Breast epithelium (tissue), 4 donors: ENCODE data around the gene AGBL1. TPM values are rescaled to one million over a fixed set of nuclear protein-coding genes. Genes with fewer than 3 reads are reported as not detected.

Experiments used
- DNase-seq, 2 donors: peaks; one replicate each; pipeline ENCODE4 v3.0.0-alpha.2; 2019; ENCODE audit warnings: low spot score in 2 of 2
- H3K27ac ChIP-seq, 2 donors: fragments of 200-600 bp; sonication (generic) in 1 of 2; one replicate each; pipeline ENCODE4 v1.5.1; 2016 to 2019; ENCODE audit warnings: mild to moderate bottlenecking in 1 of 2
- H3K27me3 ChIP-seq, 2 donors: fragments of 200-600 bp; sonication (generic) in 1 of 2; one replicate each; pipeline versions ENCODE4 v1.5.1 to v1.6.0; 2017 to 2019; ENCODE audit warnings: control low read depth in 1 of 2, mild to moderate bottlenecking in 1 of 2
- H3K36me3 ChIP-seq: fragments of 200-600 bp; one replicate; pipeline ENCODE4 v1.5.1; 2019
- H3K4me1 ChIP-seq, 2 donors: fragments of 200-600 bp; sonication (generic); one replicate each; pipeline ENCODE4 v1.5.1; 2016 to 2019; ENCODE audit warnings: control low read depth in 1 of 2
- H3K4me3 ChIP-seq, 3 donors: fragments of 200-600 bp; sonication (generic); 1 replicate in 2 of 3; 2 replicates in 1 of 3; pipeline ENCODE4 v1.5.1; 2016 to 2019; ENCODE audit warnings: mild to moderate bottlenecking in 3 of 3, moderate library complexity in 2 of 3
- H3K9me3 ChIP-seq, 2 donors: fragments of 200-600 bp; sonication (generic) in 1 of 2; one replicate each; pipeline ENCODE4 v1.5.1; 2016 to 2019; ENCODE audit warnings: control low read depth in 1 of 2
- POLR2A ChIP-seq: fragments of 450-650 bp; IDR thresholded peaks from one replicate; pipeline ENCODE4 v1.6.1; 2016; ENCODE audit warnings: antibody characterized with exemption, mild to moderate bottlenecking, moderate library complexity
- POLR2AphosphoS5 ChIP-seq, 3 donors: sonication (generic); formaldehyde crosslinking; IDR thresholded peaks; one replicate each; pipeline ENCODE4 v1.6.1; 2017; ENCODE audit warnings: antibody characterized with exemption in 3 of 3
- intact Hi-C: fragments of 100-400 bp; cut with DNase I; formaldehyde crosslinking; loops from one replicate; pipeline ENCODE4 v1.15.1; 2023; ENCODE audit warnings: low total_unique reads
- total RNA-seq, 3 donors: library from RNA; depleted of rRNA; stranded (reverse); fragments of >200 nt; gene quantifications; one replicate each; pipeline ENCODE4 v1.1.0, GENCODE V29; 2016
- TF ChIP-seq, protein P1 (sequence below), 3 donors: fragments of 450-650 bp; IDR thresholded peaks; one replicate each; pipeline ENCODE4 v1.5.1; 2016 to 2017; ENCODE audit warnings: antibody characterized with exemption in 3 of 3, mild to moderate bottlenecking in 3 of 3, moderate library complexity in 3 of 3

The AGBL1 gene
- total RNA-seq, 3 donors from 2014 or later = not detected

DNA sequence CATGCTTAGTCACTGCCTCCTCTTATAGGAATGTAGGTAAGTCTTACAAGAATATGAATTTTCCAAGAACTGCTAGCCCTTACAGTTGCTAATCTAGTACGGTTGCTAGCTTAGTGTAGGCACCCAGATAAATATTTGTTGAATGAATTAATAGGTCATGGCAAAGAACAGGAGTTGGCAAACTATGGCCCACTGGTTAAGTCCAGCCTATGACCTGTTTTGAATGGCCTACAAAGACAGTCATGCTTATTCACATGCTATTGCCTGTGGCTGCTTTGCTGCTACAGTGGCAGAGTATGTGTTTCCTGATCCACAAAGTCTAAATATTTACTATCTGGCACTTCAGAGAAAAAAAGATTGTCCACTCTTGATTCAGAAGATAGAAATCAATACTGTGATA is 631.8 kb downstream of the AGBL1 start:
- H3K9me3 ChIP-seq = no peaks in the 10 kb centered on the region
- no peak for TF ChIP-seq POLR2AphosphoS5 (IDR thresholded peaks at IDR 0.05)
- no peak for DNase-seq
- H3K27ac ChIP-seq = no peak overlapping the region
- intact Hi-C loops = no loop called here
- H3K4me3 ChIP-seq = no peak overlapping the region
- H3K27me3 ChIP-seq = no peaks in the 10 kb centered on the region
- no peaks in the 10 kb centered on the region for H3K4me1 ChIP-seq
- H3K36me3 ChIP-seq = no peaks in the 10 kb centered on the region

DNA sequence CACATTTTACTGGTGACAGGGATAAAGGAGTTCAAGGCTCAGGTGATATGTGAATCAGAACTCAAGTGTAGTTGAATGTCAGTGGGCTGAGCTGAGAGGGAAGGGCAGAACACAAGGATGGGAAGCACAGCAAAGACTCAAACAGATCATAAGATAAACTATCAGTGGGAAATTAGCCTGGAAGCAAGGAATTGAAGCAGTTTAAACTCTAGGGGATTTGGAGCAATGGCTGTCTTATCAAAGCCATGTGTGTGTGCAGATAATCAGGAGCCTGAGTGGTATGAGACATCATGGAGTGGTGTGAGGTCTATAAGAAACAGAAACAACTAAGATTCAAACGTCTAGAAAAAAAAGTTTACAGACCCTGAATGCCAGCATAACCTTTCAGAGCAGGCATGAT is 634.6 kb downstream of the AGBL1 start:
- Histone ChIP-seq H3K4me3 (no peak overlapping the region), H3K36me3 (no peaks in the 10 kb centered on the region), H3K9me3 (no peaks in the 10 kb centered on the region), H3K27me3 (no peaks in the 10 kb centered on the region), H3K27ac (no peak overlapping the region), H3K4me1 (no peaks in the 10 kb centered on the region)
- DNase-seq = no peak
- intact Hi-C loops = no loop called here
- TF ChIP-seq, protein P1, sequence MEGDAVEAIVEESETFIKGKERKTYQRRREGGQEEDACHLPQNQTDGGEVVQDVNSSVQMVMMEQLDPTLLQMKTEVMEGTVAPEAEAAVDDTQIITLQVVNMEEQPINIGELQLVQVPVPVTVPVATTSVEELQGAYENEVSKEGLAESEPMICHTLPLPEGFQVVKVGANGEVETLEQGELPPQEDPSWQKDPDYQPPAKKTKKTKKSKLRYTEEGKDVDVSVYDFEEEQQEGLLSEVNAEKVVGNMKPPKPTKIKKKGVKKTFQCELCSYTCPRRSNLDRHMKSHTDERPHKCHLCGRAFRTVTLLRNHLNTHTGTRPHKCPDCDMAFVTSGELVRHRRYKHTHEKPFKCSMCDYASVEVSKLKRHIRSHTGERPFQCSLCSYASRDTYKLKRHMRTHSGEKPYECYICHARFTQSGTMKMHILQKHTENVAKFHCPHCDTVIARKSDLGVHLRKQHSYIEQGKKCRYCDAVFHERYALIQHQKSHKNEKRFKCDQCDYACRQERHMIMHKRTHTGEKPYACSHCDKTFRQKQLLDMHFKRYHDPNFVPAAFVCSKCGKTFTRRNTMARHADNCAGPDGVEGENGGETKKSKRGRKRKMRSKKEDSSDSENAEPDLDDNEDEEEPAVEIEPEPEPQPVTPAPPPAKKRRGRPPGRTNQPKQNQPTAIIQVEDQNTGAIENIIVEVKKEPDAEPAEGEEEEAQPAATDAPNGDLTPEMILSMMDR (IDR thresholded peaks at IDR 0.05) = no peak
- no peak for TF ChIP-seq POLR2AphosphoS5 (IDR thresholded peaks at IDR 0.05)
- TF ChIP-seq POLR2A = no peak

DNA sequence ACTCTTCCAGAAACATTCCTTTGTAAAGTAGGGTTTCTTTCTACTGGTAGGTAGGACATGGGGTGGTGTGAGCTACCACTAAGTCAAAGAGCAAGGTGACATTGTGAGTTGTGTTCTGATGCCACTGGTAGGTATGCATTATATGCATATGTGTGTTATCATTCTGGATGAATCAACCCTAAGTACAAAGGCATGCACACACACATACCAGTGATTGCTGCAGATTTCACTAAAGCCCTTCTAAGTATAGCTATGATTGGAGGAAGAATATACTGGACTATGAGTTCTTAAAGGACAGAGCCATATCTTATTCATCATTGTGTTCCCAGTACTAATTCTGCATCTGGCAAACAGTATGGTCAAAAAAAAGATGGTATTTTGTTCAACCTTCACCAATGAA is 646.0 kb downstream of the AGBL1 start:
- Histone ChIP-seq H3K9me3 (no peaks in the 10 kb centered on the region), H3K36me3 (no peaks in the 10 kb centered on the region), H3K27ac (no peak overlapping the region), H3K4me1 (no peaks in the 10 kb centered on the region), H3K4me3 (no peak overlapping the region), H3K27me3 (no peaks in the 10 kb centered on the region)
- no peak for TF ChIP-seq POLR2A
- TF ChIP-seq POLR2AphosphoS5 (IDR thresholded peaks at IDR 0.05) = no peak
- TF ChIP-seq, protein P1 (IDR thresholded peaks at IDR 0.05) = no peak
- intact Hi-C loops = no loop called here
- no peak for DNase-seq

DNA sequence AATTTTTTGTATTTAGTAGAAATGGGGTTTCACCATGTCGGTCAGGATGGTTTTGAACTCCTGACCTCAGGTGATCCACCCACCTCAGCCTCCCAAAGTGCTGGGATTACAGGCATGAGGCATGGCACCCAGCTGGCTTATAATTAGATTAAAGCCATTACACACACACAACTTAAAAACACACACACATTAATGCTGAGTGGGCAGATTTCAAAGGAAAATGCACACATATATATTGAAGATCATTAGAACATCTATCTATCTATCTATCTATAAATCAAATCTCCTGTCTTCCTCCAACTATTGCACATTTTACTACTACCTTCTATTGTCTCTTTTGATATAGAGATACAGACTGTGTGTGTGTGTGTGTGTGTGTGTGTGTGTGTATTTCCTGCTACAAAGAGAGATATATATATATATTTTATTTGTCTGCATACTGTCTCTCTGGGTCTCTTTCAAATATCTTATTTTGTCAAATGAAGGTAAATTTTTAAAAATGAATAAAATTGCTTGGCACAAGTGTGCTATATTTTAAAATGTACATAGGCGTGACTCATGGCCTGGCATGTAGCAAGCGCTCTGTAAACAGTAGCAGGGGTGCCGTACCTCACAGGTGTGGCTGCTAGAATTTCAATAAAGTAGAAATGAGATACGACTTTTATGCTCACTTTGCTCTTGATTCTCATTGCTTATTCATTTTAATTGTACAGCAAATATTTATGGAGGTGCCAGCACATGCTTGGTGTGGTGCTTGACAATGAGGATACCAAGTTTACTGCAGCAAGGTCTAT is 655.8 kb downstream of the AGBL1 start:
- Histone ChIP-seq H3K9me3 (no peaks in the 10 kb centered on the region), H3K27ac (no peak overlapping the region), H3K27me3 (no peaks in the 10 kb centered on the region), H3K4me3 (no peak overlapping the region), H3K4me1 (no peaks in the 10 kb centered on the region), H3K36me3 (no peaks in the 10 kb centered on the region)
- intact Hi-C loops = no loop called here
- no peak for DNase-seq
- TF ChIP-seq, protein P1 (IDR thresholded peaks at IDR 0.05) = no peak
- no peak for TF ChIP-seq POLR2AphosphoS5 (IDR thresholded peaks at IDR 0.05)
- TF ChIP-seq POLR2A = no peak

DNA sequence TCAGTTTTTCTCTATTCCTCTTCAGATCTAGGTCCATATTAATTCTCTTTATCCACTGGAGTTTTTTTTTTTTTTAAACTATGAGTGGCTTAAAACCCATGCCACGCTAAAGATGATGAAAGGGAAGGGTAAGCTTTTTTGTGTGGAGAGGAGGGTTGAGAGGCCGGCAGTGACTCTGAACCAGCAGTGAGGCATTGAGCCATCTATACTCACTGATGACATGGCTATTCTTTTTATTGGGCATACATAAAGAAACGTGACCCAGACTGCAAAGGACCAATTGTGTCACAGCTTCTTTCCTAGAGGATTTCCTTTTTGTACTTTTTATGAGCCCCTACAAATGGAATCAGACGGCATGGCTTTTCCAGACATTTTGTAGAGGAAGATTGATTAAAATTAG is 662.2 kb downstream of the AGBL1 start:
- no peak for DNase-seq
- Histone ChIP-seq H3K4me1 (no peaks in the 10 kb centered on the region), H3K27me3 (no peaks in the 10 kb centered on the region), H3K36me3 (no peaks in the 10 kb centered on the region), H3K4me3 (no peak overlapping the region), H3K27ac (no peak overlapping the region), H3K9me3 (no peaks in the 10 kb centered on the region)
- intact Hi-C loops = no loop called here
- TF ChIP-seq, protein P1 (IDR thresholded peaks at IDR 0.05) = no peak
- TF ChIP-seq POLR2A = no peak
- no peak for TF ChIP-seq POLR2AphosphoS5 (IDR thresholded peaks at IDR 0.05)
